Esophagus (tissue), 2 donors: ENCODE measurements around the gene NRARP. TPM values are rescaled to one million over a fixed set of nuclear protein-coding genes. Genes with fewer than 3 reads are reported as not detected.

Experiments used
- H3K27ac ChIP-seq, 2 donors: one replicate each; pipeline ENCODE4 v1.5.1; 2013; ENCODE audit warnings: low read depth in 2 of 2, mild to moderate bottlenecking in 2 of 2, inconsistent platforms in 1 of 2, low read length in 1 of 2, moderate library complexity in 1 of 2
- H3K27me3 ChIP-seq, 2 donors: one replicate each; pipeline ENCODE4 v1.6.1; 2013; ENCODE audit warnings: low read length in 2 of 2, control low read depth in 1 of 2, mild to moderate bottlenecking in 1 of 2; ENCODE audit not compliant: insufficient read depth in 2 of 2, control insufficient read depth in 1 of 2
- H3K36me3 ChIP-seq, 2 donors: one replicate each; pipeline ENCODE4 v1.6.1; 2013; ENCODE audit warnings: low read length in 1 of 2; ENCODE audit not compliant: control insufficient read depth in 2 of 2, insufficient read depth in 2 of 2
- H3K4me1 ChIP-seq, 2 donors: one replicate each; pipeline ENCODE4 v1.6.1; 2013; ENCODE audit warnings: low read length in 1 of 2; ENCODE audit not compliant: control insufficient read depth in 2 of 2, insufficient read depth in 2 of 2
- H3K4me3 ChIP-seq, 2 donors: one replicate each; pipeline ENCODE4 v1.5.1; 2013; ENCODE audit warnings: low read length in 2 of 2, mild to moderate bottlenecking in 2 of 2, low read depth in 1 of 2, moderate library complexity in 1 of 2
- H3K9me3 ChIP-seq, 2 donors: one replicate each; pipeline ENCODE4 v1.6.1; 2013; ENCODE audit warnings: mild to moderate bottlenecking in 2 of 2, low read depth in 1 of 2, low read length in 1 of 2, moderate library complexity in 1 of 2; ENCODE audit not compliant: control insufficient read depth in 2 of 2, insufficient read depth in 1 of 2
- WGBS, 2 donors: extraction: QIAGEN DNeasy Blood & Tissue Kit; methylation state at CpG; one replicate each; pipeline ENCODE4 v1.1.7; 2013; 5-methylcytosine and 5-hydroxymethylcytosine counted together
- polyA plus RNA-seq, 2 donors: library from polyadenylated mRNA; stranded (reverse); fragments of 200-250 nt; gene quantifications; one replicate each; pipeline ENCODE4 v1.2.3, GENCODE V29; 2013
- donor health status: healthy with polysubstance abuse.
- donor health status: Bipolar disorder and iron deficiency.

Gene NRARP
- polyA plus RNA-seq, 2 donors, result 1.6 to 7.8 TPM

DNA sequence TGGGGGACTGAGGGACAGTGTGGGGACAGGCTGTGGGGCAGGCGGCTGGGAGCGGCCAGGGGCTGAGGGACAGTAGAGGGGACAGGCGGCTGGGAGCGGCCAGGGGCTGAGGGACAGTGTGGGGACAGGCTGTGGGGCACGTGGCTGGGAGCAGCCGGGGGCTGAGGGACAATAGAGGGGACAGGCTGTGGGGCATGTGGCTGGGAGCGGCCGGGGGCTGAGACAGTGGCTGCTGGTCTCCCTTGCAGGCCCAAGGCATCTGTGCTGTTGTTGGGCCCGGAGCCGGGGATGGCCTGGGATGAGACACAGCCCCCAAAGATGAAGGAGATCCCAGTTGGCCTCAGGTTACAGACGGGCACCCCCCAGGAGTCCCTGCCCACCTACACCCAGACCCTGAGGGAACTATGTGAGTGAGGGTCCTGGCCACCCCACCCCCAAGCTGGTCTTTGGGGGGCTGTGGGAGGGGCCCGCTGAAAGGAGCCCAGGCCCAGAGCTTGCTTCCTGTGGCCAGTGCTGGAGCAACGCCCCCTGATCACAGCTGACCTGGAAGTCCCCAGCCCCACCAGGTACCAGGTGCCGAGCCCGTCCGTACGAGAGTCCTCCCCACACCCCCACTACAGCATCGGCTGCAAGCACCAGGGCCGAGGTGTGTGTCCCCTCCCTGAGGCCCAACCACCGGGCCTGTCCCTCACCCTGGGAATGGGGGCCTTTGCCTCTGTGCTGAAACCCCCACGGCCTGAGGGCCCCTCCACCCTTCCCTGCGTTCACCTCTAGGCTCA, 50.4 kb downstream of the NRARP start:
- WGBS, 2 donors, result 86 to 88% methylated on average over 22 of the region's 22 CpGs
- H3K27ac ChIP-seq, result no peak overlapping the region

DNA sequence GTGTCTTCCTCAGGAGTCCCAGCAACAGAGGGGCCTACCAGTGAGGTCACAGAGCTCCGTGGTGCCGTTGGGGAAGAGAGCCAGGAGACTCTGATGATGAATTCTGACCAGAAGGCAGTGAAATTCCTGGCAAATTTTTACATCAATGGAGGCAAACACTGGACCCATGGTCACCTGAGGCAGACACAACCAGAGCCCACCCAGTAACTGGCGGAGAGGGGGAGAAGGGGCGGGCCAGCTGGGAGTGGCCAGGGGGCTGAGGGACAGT, 50.9 kb downstream of the NRARP start, which contains the start of gene STPG3:
Gene STPG3, plus strand, starts transcription at position 93 of the 268 bp plus-strand sequence. Its CDS starts 1 bp downstream, at position 94.
- Histone ChIP-seq H3K27ac (no peak within 1 kb of the TSS), H3K36me3 (no peaks in the 10 kb centered on the region), H3K4me3 (no peak within 1 kb of the TSS), H3K4me1 (peaks cover 2 to 8% of the 10 kb centered on the region in 2 donors), H3K27me3 (no peaks in the 10 kb centered on the region), H3K9me3 (no peaks in the 10 kb centered on the region)
- 62 to 73% methylated on average over 4 of the region's 4 CpGs for WGBS, 2 donors

More for the DNA sequence above, 50.4 kb downstream of the NRARP start:
- Histone ChIP-seq H3K4me1 (peaks cover 2 to 13% of the 10 kb centered on the region in 2 donors), H3K36me3 (peaks cover 0 to 5% of the 10 kb centered on the region in 2 donors), H3K4me3 (no peak overlapping the region), H3K27me3 (no peaks in the 10 kb centered on the region), H3K9me3 (no peaks in the 10 kb centered on the region)

DNA sequence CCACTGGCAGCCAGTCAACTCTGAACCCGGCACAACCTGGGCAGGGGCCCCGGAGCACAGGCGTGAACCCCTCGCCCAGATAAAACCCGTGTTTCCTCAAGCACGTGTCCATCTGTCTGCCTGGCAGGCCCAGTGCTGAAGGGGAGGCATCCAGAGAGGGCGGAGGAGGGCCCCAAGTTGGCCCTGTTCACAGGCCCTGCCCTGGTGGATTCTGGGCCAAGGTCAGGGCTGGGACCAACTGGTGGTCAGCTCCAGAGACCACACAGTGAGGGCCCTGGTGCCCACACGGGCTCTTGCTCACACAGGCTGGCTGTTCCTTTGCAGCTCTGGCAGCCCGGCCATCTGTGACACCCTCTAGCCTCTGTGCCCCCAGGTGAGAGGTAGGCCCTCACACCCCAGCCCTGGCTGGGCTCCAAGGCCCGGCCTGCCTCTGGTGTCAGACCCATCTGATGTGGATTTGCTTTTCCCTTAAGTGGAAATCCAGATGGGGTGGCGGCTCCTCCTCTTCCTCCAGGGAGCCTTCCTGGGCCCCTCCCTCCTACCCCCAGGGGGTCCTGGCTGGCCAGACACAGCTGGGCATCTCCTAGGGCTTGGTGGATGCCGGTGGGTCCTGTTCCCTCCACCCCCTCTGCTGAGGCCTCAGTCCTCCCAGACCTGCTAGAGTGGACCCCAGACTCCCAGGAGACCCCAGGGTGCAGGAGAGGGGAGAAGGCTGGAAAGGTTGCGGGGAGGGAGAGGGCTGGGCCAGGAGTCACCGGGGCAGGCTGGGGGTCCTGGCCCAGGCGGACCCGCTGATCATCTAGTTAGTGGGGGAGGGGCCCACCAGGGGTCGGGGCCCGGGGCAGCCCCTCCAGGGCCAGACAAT, 51.5 kb downstream of the NRARP start:
- Histone ChIP-seq H3K27ac (no peak overlapping the region), H3K9me3 (no peaks in the 10 kb centered on the region), H3K36me3 (no peaks in the 10 kb centered on the region), H3K4me3 (no peak overlapping the region), H3K4me1 (peaks cover 2 to 4% of the 10 kb centered on the region in 2 donors), H3K27me3 (no peaks in the 10 kb centered on the region)
- 59% methylated on average over 17 of the region's 18 CpGs for WGBS, 2 donors

Other genes with a start within 250 kb of the NRARP start
- 1 to 10 TPM; 1.5 to 1.6 TPM for gene ENTPD2, start 248.2 kb downstream of the NRARP start, polyA plus RNA-seq
- gene SAPCD2, start 231.7 kb downstream of the NRARP start, polyA plus RNA-seq, result 1 to 10 TPM; 7.5 to 9.0 TPM
- 1 to 10 TPM; 2.9 to 3.8 TPM for gene UAP1L1, start 224.8 kb downstream of the NRARP start, polyA plus RNA-seq
- gene MAN1B1, start 215.3 kb downstream of the NRARP start, polyA plus RNA-seq, result 10 to 100 TPM; 28.5 to 42.3 TPM
- gene DPP7, start 187.5 kb downstream of the NRARP start, polyA plus RNA-seq, result 100 to 1,000 TPM in 1 of 2 donors, 10 to 100 TPM in 1; 90.4 to 129 TPM
- under 1 TPM; 0.06 to 0.14 TPM for gene GRIN1, start 163.1 kb downstream of the NRARP start, polyA plus RNA-seq
- gene LRRC26, start 132.2 kb downstream of the NRARP start, polyA plus RNA-seq, result under 1 TPM; 0.24 to 0.81 TPM
- gene TMEM210, start 130.2 kb downstream of the NRARP start, polyA plus RNA-seq, result not detected
- 10 to 100 TPM; 27.7 to 47.3 TPM for gene ANAPC2, start 113.7 kb downstream of the NRARP start, polyA plus RNA-seq
- gene SSNA1, start 113.6 kb downstream of the NRARP start, polyA plus RNA-seq, result 100 to 1,000 TPM; 104 TPM
- gene TPRN, start 101.5 kb downstream of the NRARP start, polyA plus RNA-seq, result 10 to 100 TPM; 12.8 to 19.9 TPM
- gene TMEM203, start 96.6 kb downstream of the NRARP start, polyA plus RNA-seq, result 10 to 100 TPM; 21.6 to 27.5 TPM
- 10 to 100 TPM in 1 of 2 donors, 1 to 10 TPM in 1; 5.7 to 12.2 TPM for gene NDOR1, start 96.6 kb downstream of the NRARP start, polyA plus RNA-seq
- gene RNF208, start 80.0 kb downstream of the NRARP start, polyA plus RNA-seq, result 10 to 100 TPM; 13.3 to 28.5 TPM
- gene CYSRT1, start 77.1 kb downstream of the NRARP start, polyA plus RNA-seq, result 100 to 1,000 TPM; 334 to 342 TPM
- gene RNF224, start 74.8 kb downstream of the NRARP start, polyA plus RNA-seq, result 1 to 10 TPM; 3.7 to 5.5 TPM
- 1 to 10 TPM; 1.3 to 1.6 TPM for gene SLC34A3, start 71.4 kb downstream of the NRARP start, polyA plus RNA-seq
- 100 to 1,000 TPM; 415 to 578 TPM for gene TUBB4B, start 61.0 kb downstream of the NRARP start, polyA plus RNA-seq
- not detected for gene STPG3, start 51.0 kb downstream of the NRARP start, polyA plus RNA-seq
- gene NELFB, start 46.9 kb downstream of the NRARP start, polyA plus RNA-seq, result 10 to 100 TPM; 31.7 to 34.7 TPM
- gene TOR4A, start 24.5 kb downstream of the NRARP start, polyA plus RNA-seq, result 1 to 10 TPM; 1.5 to 4.3 TPM
- gene EXD3, start 120.9 kb upstream of the NRARP start, polyA plus RNA-seq, result 10 to 100 TPM in 1 of 2 donors, 1 to 10 TPM in 1; 9.7 to 20.8 TPM
- gene NOXA1, start 121.1 kb upstream of the NRARP start, polyA plus RNA-seq, result 10 to 100 TPM in 1 of 2 donors, 1 to 10 TPM in 1; 6.5 to 14.3 TPM
- gene ENTPD8, start 139.1 kb upstream of the NRARP start, polyA plus RNA-seq, result under 1 TPM; 0.04 to 0.05 TPM
- 10 to 100 TPM; 20.7 to 26.1 TPM for gene NSMF, start 157.1 kb upstream of the NRARP start, polyA plus RNA-seq
- gene PNPLA7, start 248.1 kb upstream of the NRARP start, polyA plus RNA-seq, result 1 to 10 TPM; 2.3 to 3.9 TPM
- gene MRPL41, start 249.6 kb upstream of the NRARP start, polyA plus RNA-seq, result 10 to 100 TPM; 49.3 to 53.0 TPM